SU-DHL-6 (cell line): ENCODE results near the gene EMX1.

Source experiments
- H2AFZ ChIP-seq: fragments of 200-600 bp; sonication (generic); 2 replicates; pipeline ENCODE4 v1.6.1; 2014; ENCODE audit warnings: low read depth, mild to moderate bottlenecking, moderate library complexity, mixed read lengths, antibody characterized with exemption, low read length; ENCODE audit not compliant: severe bottlenecking
- H3F3A ChIP-seq: fragments of 200-600 bp; shearing (Covaris generic); 2 replicates; pipeline ENCODE4 v1.6.0; 2016; ENCODE audit warnings: antibody characterized with exemption, mild to moderate bottlenecking; ENCODE audit not compliant: insufficient read depth
- H3K27ac ChIP-seq: fragments of 200-600 bp; sonication (generic); 2 replicates; pipeline ENCODE4 v1.5.1; 2016; ENCODE audit warnings: low read depth, mild to moderate bottlenecking, low read length, moderate library complexity, mixed read lengths
- H3K27me3 ChIP-seq: fragments of 200-600 bp; sonication (generic), shearing (Covaris generic); 2 replicates; pipeline ENCODE4 v1.6.0; 2014; ENCODE audit warnings: mild to moderate bottlenecking, low read length
- H3K36me3 ChIP-seq: fragments of 200-600 bp; sonication (generic); 2 replicates; pipeline ENCODE4 v1.6.1; 2014; ENCODE audit warnings: mild to moderate bottlenecking, low read length, mixed read lengths
- H3K4me2 ChIP-seq: fragments of 300-600, 200-600 bp; shearing (Covaris generic), sonication (generic); 2 replicates; pipeline ENCODE4 v1.6.0; 2014; ENCODE audit warnings: low read length, low read depth, mild to moderate bottlenecking; ENCODE audit not compliant: poor library complexity, severe bottlenecking
- H3K4me3 ChIP-seq: fragments of 200-600 bp; sonication (generic); 2 replicates; pipeline ENCODE4 v1.5.1; 2014; ENCODE audit warnings: antibody characterized with exemption, low read length, mild to moderate bottlenecking, mixed read lengths; ENCODE audit not compliant: insufficient read depth, poor library complexity, severe bottlenecking
- H3K79me2 ChIP-seq: fragments of 200-600 bp; sonication (generic); 2 replicates; pipeline ENCODE4 v1.6.1; 2014; ENCODE audit warnings: mild to moderate bottlenecking, low read length, moderate library complexity; ENCODE audit not compliant: insufficient read depth
- H3K9ac ChIP-seq: fragments of 200-600 bp; sonication (generic); 2 replicates; pipeline ENCODE4 v1.7.0; 2014; ENCODE audit warnings: mild to moderate bottlenecking, low read length
- H3K9me2 ChIP-seq: fragments of 200-600 bp; sonication (generic); replicated peaks from 2 replicates; pipeline ENCODE4 v1.6.1; 2014; ENCODE audit warnings: low read length; ENCODE audit not compliant: insufficient read depth
- H3K9me3 ChIP-seq: fragments of 200-600 bp; sonication (generic); 2 replicates; pipeline ENCODE4 v1.6.1; 2014; ENCODE audit warnings: low read length, mixed read lengths; ENCODE audit not compliant: insufficient read depth
- H4K20me1 ChIP-seq: fragments of 200-600 bp; sonication (generic); 2 replicates; pipeline ENCODE4 v1.6.1; 2014; ENCODE audit warnings: low read depth, mild to moderate bottlenecking, antibody characterized with exemption, low read length, moderate library complexity, mixed read lengths
- EZH2phosphoT487 ChIP-seq: fragments of 200-600 bp; sonication (generic), shearing (Covaris generic); conservative IDR thresholded peaks from 2 replicates; pipeline ENCODE4 v1.6.1; 2018; ENCODE audit warnings: mild to moderate bottlenecking, antibody characterized with exemption, low read length, moderate library complexity, mixed read lengths
- TF ChIP-seq, protein P1 (sequence below): fragments of 200-600 bp; sonication (generic); IDR thresholded peaks from one replicate; pipeline ENCODE4 v1.5.1; 2017; ENCODE audit warnings: antibody characterized with exemption, mild to moderate bottlenecking, low read length, moderate library complexity; ENCODE audit not compliant: insufficient read depth, poor library complexity, severe bottlenecking

EMX1 gene

DNA sequence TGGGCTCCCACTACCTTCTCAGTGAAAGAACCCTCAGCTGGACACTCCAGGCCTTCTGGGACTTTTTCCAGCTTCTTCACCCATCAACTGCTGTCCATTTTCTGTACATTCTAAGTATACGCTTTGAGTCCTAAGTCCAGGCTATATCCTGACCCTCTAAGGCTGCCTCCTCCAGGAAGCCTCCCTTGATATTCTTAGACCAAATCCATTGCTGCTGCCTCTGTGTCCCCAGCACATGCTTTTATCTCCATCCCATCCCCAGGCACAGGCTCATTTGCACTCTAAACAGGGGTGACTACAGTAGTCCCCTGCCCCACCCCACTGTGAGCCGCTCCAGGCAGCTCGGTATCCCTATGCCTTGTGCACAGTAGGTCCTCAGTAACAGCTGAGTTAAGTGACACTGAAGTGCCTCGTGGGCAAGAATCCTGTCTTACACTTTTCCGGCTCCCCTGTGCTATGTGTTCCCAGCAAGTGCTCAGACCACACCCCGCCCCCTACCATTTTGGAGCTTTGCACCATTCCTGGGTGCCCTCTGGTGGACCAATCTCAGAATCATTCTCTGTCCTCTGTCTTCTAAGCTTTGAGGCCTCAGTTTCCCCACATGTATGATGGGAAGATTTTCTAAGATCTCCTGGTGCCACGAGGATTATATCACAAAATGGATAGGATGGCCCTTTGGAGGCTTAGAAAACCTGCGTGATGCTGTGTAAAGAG is 34.9 kb downstream of the EMX1 start:
- H3K4me2 ChIP-seq = no peak overlapping the region
- H3K36me3 ChIP-seq = no peaks in the 10 kb centered on the region
- no peak overlapping the region for H3K9ac ChIP-seq
- no peak overlapping the region for H2AFZ ChIP-seq
- TF ChIP-seq, protein P1, sequence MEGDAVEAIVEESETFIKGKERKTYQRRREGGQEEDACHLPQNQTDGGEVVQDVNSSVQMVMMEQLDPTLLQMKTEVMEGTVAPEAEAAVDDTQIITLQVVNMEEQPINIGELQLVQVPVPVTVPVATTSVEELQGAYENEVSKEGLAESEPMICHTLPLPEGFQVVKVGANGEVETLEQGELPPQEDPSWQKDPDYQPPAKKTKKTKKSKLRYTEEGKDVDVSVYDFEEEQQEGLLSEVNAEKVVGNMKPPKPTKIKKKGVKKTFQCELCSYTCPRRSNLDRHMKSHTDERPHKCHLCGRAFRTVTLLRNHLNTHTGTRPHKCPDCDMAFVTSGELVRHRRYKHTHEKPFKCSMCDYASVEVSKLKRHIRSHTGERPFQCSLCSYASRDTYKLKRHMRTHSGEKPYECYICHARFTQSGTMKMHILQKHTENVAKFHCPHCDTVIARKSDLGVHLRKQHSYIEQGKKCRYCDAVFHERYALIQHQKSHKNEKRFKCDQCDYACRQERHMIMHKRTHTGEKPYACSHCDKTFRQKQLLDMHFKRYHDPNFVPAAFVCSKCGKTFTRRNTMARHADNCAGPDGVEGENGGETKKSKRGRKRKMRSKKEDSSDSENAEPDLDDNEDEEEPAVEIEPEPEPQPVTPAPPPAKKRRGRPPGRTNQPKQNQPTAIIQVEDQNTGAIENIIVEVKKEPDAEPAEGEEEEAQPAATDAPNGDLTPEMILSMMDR = no peak
- TF ChIP-seq EZH2phosphoT487 = no peak
- H3K79me2 ChIP-seq = no peaks in the 10 kb centered on the region
- no peak overlapping the region for H3K27ac ChIP-seq
- H4K20me1 ChIP-seq = no peaks in the 10 kb centered on the region
- no peaks in the 10 kb centered on the region for H3K9me3 ChIP-seq
- H3K4me3 ChIP-seq = no peak overlapping the region
- no peaks in the 10 kb centered on the region for H3F3A ChIP-seq
- H3K9me2 ChIP-seq = no peaks in the 10 kb centered on the region
- no peaks in the 10 kb centered on the region for H3K27me3 ChIP-seq

DNA sequence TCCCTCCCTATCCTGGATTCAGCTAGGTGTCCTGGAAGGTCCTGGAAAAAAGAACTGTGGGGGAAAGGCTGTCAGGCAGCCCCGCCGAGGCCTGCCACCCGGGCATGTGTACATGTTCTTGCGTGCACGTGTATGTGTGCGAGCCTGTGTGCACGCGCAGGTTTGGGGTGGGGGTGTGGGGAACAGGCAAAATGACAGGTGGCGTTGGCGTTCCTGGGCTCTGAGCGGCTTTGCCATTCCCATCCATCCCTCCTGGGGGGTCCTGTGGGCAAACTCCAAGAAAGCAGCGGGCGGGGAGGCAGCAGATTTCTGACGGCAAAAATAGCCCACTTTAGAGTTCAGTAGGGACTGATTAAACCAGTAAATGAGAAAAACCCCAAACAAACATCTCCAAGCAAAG is 35.6 kb downstream of the EMX1 start:
- Histone ChIP-seq H3K27me3 (no peaks in the 10 kb centered on the region), H3K4me3 (no peak overlapping the region), H3K4me2 (no peak overlapping the region), H3F3A (no peaks in the 10 kb centered on the region), H3K36me3 (no peaks in the 10 kb centered on the region), H4K20me1 (no peaks in the 10 kb centered on the region), H3K9me2 (no peaks in the 10 kb centered on the region), H3K9ac (no peak overlapping the region), H3K9me3 (no peaks in the 10 kb centered on the region), H2AFZ (no peak overlapping the region), H3K79me2 (no peaks in the 10 kb centered on the region), H3K27ac (no peak overlapping the region)
- no peak for TF ChIP-seq EZH2phosphoT487
- TF ChIP-seq, protein P1 = no peak

DNA sequence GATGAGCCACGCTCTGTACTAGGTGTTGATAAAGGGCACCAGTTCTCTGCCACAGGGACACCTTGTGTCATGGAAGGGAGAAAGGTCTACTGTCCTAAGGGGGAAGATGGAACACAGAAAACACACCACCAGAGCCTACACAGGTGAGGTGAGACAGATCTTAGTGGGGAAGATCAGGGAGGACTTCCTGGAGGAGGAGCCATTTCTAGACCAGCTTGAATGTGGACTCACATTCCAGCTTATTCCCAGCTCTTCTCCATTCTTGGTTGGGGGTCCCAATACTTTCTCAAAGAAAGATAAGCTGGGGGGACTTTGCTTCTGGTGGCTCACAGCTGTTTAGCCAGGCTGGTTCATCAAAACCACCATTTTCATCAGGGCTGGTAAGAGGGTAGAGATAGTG is 36.2 kb downstream of the EMX1 start:
- Histone ChIP-seq H3K9ac (no peak overlapping the region), H3K4me3 (no peak overlapping the region), H3K79me2 (no peaks in the 10 kb centered on the region), H2AFZ (no peak overlapping the region), H4K20me1 (no peaks in the 10 kb centered on the region), H3K27me3 (no peaks in the 10 kb centered on the region), H3K27ac (no peak overlapping the region), H3K4me2 (no peak overlapping the region), H3F3A (no peaks in the 10 kb centered on the region), H3K9me3 (no peaks in the 10 kb centered on the region), H3K36me3 (no peaks in the 10 kb centered on the region), H3K9me2 (no peaks in the 10 kb centered on the region)
- no peak for TF ChIP-seq EZH2phosphoT487

DNA sequence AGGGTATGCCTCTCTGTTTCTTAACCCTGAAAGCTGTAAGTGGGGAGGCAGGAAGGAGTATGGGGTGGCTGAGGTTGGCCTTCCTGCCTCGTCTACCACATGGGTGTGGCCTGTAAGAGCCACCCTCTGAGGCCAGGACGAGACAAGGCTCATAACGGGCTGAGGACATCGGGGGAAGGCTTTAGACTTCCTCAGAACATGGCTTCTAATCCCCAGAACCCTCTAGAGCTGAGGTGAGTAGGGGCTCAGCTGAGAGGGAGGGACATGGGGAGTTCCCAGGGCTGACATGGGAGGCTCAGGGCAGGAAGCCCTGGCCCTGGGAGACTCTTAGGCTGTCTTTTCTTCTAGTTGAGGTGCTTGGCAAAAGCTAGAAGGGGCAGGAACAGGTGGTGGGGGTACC is 36.7 kb downstream of the EMX1 start:
- Histone ChIP-seq H3K4me2 (no peak overlapping the region), H3K27ac (no peak overlapping the region), H3K9ac (no peak overlapping the region)

More for the DNA sequence above, 36.7 kb downstream of the EMX1 start:
- H3K79me2 ChIP-seq = no peaks in the 10 kb centered on the region
- H4K20me1 ChIP-seq = no peaks in the 10 kb centered on the region
- no peak for TF ChIP-seq EZH2phosphoT487
- TF ChIP-seq, protein P1 = no peak
- no peaks in the 10 kb centered on the region for H3K36me3 ChIP-seq
- no peak overlapping the region for H2AFZ ChIP-seq
- no peaks in the 10 kb centered on the region for H3F3A ChIP-seq
- no peaks in the 10 kb centered on the region for H3K9me3 ChIP-seq
- no peaks in the 10 kb centered on the region for H3K9me2 ChIP-seq
- H3K4me3 ChIP-seq = no peak overlapping the region
- H3K27me3 ChIP-seq = no peaks in the 10 kb centered on the region
